ENCODE measurements around the gene PRKG1.

The PRKG1 gene

GRCh38 chr10:51085204-51085603 is 10.9 kb downstream of the PRKG1 start:
- TF ChIP-seq TAF1 (IDR thresholded peaks at IDR 0.05; ENCODE audit: borderline replicate concordance, insufficient read depth, low read length) (no peak), SIN3A (IDR thresholded peaks at IDR 0.05; ENCODE audit: borderline replicate concordance, insufficient read depth, low read length) (no peak), FOXP2 (optimal IDR thresholded peaks at IDR 0.05; ENCODE audit: borderline replicate concordance, extremely low read depth, extremely low read length, insufficient read depth) (no peak), REST (IDR thresholded peaks at IDR 0.05; ENCODE audit: insufficient read depth in 1 of 2, low read depth in 2 of 2, low read length in 2 of 2) (no peak), POLR2AphosphoS5 (IDR thresholded peaks at IDR 0.05; ENCODE audit: low read depth, low read length) (no peak)

- no peak for TF ChIP-seq TAF1 (IDR thresholded peaks at IDR 0.05; ENCODE audit: borderline replicate concordance, insufficient read depth, low read length)
- TF ChIP-seq REST (IDR thresholded peaks at IDR 0.05; ENCODE audit: insufficient read depth in 1 of 2, low read depth in 2 of 2, low read length in 2 of 2) = no peak
- no peak for TF ChIP-seq SIN3A (IDR thresholded peaks at IDR 0.05; ENCODE audit: borderline replicate concordance, insufficient read depth, low read length)
- no peak for TF ChIP-seq POLR2AphosphoS5 (IDR thresholded peaks at IDR 0.05; ENCODE audit: low read depth, low read length)
- TF ChIP-seq FOXP2 (optimal IDR thresholded peaks at IDR 0.05; ENCODE audit: borderline replicate concordance, extremely low read depth, extremely low read length, insufficient read depth) = no peak
Measured at GRCh38 chr10:51086710-51087109, 12.4 kb downstream of the PRKG1 start.

- TF ChIP-seq FOXP2 (optimal IDR thresholded peaks at IDR 0.05; ENCODE audit: borderline replicate concordance, extremely low read depth, extremely low read length, insufficient read depth) (no peak), POLR2AphosphoS5 (IDR thresholded peaks at IDR 0.05; ENCODE audit: low read depth, low read length) (no peak), SIN3A (IDR thresholded peaks at IDR 0.05; ENCODE audit: borderline replicate concordance, insufficient read depth, low read length) (no peak), TAF1 (IDR thresholded peaks at IDR 0.05; ENCODE audit: borderline replicate concordance, insufficient read depth, low read length) (no peak)
Measured at GRCh38 chr10:51087114-51087513, 12.8 kb downstream of the PRKG1 start.

GRCh38 chr10:51090190-51090589 is 15.9 kb downstream of the PRKG1 start:
- no peak for TF ChIP-seq SIN3A (IDR thresholded peaks at IDR 0.05; ENCODE audit: borderline replicate concordance, insufficient read depth, low read length)
- no peak for TF ChIP-seq POLR2AphosphoS5 (IDR thresholded peaks at IDR 0.05; ENCODE audit: low read depth, low read length)
- TF ChIP-seq TAF1 (IDR thresholded peaks at IDR 0.05; ENCODE audit: borderline replicate concordance, insufficient read depth, low read length) = no peak
- TF ChIP-seq REST (IDR thresholded peaks at IDR 0.05; ENCODE audit: insufficient read depth in 1 of 2, low read depth in 2 of 2, low read length in 2 of 2) = no peak

- no peak for TF ChIP-seq TAF1 (IDR thresholded peaks at IDR 0.05; ENCODE audit: borderline replicate concordance, insufficient read depth, low read length)
- no peak for TF ChIP-seq FOXP2 (optimal IDR thresholded peaks at IDR 0.05; ENCODE audit: borderline replicate concordance, extremely low read depth, extremely low read length, insufficient read depth)
- TF ChIP-seq POLR2AphosphoS5 (IDR thresholded peaks at IDR 0.05; ENCODE audit: low read depth, low read length) = no peak
- no peak for TF ChIP-seq SIN3A (IDR thresholded peaks at IDR 0.05; ENCODE audit: borderline replicate concordance, insufficient read depth, low read length)
- no peak for TF ChIP-seq REST (IDR thresholded peaks at IDR 0.05; ENCODE audit: insufficient read depth in 1 of 2, low read depth in 2 of 2, low read length in 2 of 2)
Measured at GRCh38 chr10:51092402-51092801, 18.1 kb downstream of the PRKG1 start.
